IMR-90 (cell line): ENCODE data around the gene COL8A1. TPM values are rescaled to one million over a fixed set of nuclear protein-coding genes. Genes with fewer than 3 reads are reported as not detected.

ENCODE experiments used
- ATAC-seq: fragments of 200-7000 bp; cut with Tn5 transposase; 2 replicates; pipeline ENCODE4 v1.9.1; 2020; ENCODE audit warnings: low read depth, mild to moderate bottlenecking, moderate library complexity
- BruUV-seq: library from RNA; stranded (reverse); fragments of 400-500 nt; replicated peaks from 2 replicates; lab custom pipeline; 2021; lab: Mats Ljungman, UMichigan
- CTCF ChIA-PET: fragments of 300-600 bp; formaldehyde crosslinking; extraction: SDS; loops from one replicate; lab custom pipeline; 2021; ENCODE audit warnings: antibody characterized with exemption; lab: Yijun Ruan, JAX
- POLR2A ChIA-PET: fragments of 300-600 bp; sonication (Branson Sonifier 250); formaldehyde crosslinking; loops from one replicate; lab custom pipeline; 2022; ENCODE audit warnings: antibody characterized with exemption; ENCODE audit not compliant: unreplicated experiment; lab: Charles Lee
- DNase-seq: peaks from one replicate; pipeline ENCODE4 v3.0.0; 2013
- H2AFZ ChIP-seq: replicated peaks from 2 replicates; pipeline ENCODE3; 2013; ENCODE audit warnings: low read length, mild to moderate bottlenecking; ENCODE audit not compliant: poor library complexity
- H2AK5ac ChIP-seq: 2 replicates; pipeline ENCODE4 v1.6.1; 2013; ENCODE audit warnings: low read depth, low read length, inconsistent platforms
- H2AK9ac ChIP-seq: replicated peaks from 2 replicates; pipeline ENCODE3; 2013; ENCODE audit warnings: mild to moderate bottlenecking, low read depth, low read length, moderate library complexity; ENCODE audit not compliant: poor library complexity
- H2BK120ac ChIP-seq: 2 replicates; pipeline ENCODE4 v1.6.1; 2013; ENCODE audit warnings: low read depth, low read length, inconsistent platforms
- H2BK15ac ChIP-seq: 3 replicates; pipeline ENCODE4 v1.6.1; 2013; ENCODE audit warnings: low read depth, low read length, inconsistent platforms
- H2BK20ac ChIP-seq: 2 replicates; pipeline ENCODE4 v1.6.1; 2013; ENCODE audit warnings: low read depth, mild to moderate bottlenecking, inconsistent platforms, low read length, moderate library complexity
- H2BK5ac ChIP-seq: 2 replicates; pipeline ENCODE4 v1.6.1; 2013; ENCODE audit warnings: mild to moderate bottlenecking, low read depth, low read length, inconsistent platforms; ENCODE audit not compliant: poor library complexity, severe bottlenecking
- H3K14ac ChIP-seq: replicated peaks from 2 replicates; pipeline ENCODE4 v1.6.1; 2013; ENCODE audit warnings: low read depth, low read length, inconsistent platforms
- H3K18ac ChIP-seq: 2 replicates; pipeline ENCODE4 v1.6.1; 2013; ENCODE audit warnings: low read depth, low read length, control low read depth
- H3K23ac ChIP-seq: 2 replicates; pipeline ENCODE4 v1.6.1; 2013; ENCODE audit warnings: low read depth, low read length, inconsistent platforms
- H3K27ac ChIP-seq: 2 replicates; pipeline ENCODE4 v1.5.1; 2013; ENCODE audit warnings: mild to moderate bottlenecking, control low read depth, low read length; ENCODE audit not compliant: insufficient read depth
- H3K27me3 ChIP-seq: 2 replicates; pipeline ENCODE4 v1.6.1; 2013; ENCODE audit warnings: low read length; ENCODE audit not compliant: control insufficient read depth, insufficient read depth
- H3K36me3 ChIP-seq: 2 replicates; pipeline ENCODE4 v1.6.1; 2013; ENCODE audit warnings: low read length, mixed read lengths; ENCODE audit not compliant: control insufficient read depth, insufficient read depth
- H3K4ac ChIP-seq: 2 replicates; pipeline ENCODE4 v1.6.1; 2013; ENCODE audit warnings: low read depth, low read length, inconsistent platforms
- H3K4me1 ChIP-seq: 2 replicates; pipeline ENCODE4 v1.6.1; 2013; ENCODE audit warnings: low read length, mixed read lengths; ENCODE audit not compliant: control insufficient read depth, insufficient read depth
- H3K4me2 ChIP-seq: 2 replicates; pipeline ENCODE4 v1.6.1; 2013; ENCODE audit warnings: low read depth, mild to moderate bottlenecking, control low read depth, low read length, moderate library complexity
- H3K4me3 ChIP-seq: 2 replicates; pipeline ENCODE4 v1.5.1; 2013; ENCODE audit warnings: low read depth, mild to moderate bottlenecking, control low read depth, low read length, moderate library complexity; ENCODE audit not compliant: insufficient read depth
- H3K56ac ChIP-seq: 2 replicates; pipeline ENCODE4 v1.6.1; 2013; ENCODE audit warnings: low read length, inconsistent platforms; ENCODE audit not compliant: insufficient read depth; ENCODE audit errors: extremely low read depth
- H3K79me1 ChIP-seq, 2 experiments: 2 replicates each; pipeline ENCODE4 v1.6.1; 2013; ENCODE audit warnings: low read length in 2 of 2, inconsistent platforms in 1 of 2, low read depth in 1 of 2
- H3K9ac ChIP-seq: 2 replicates; pipeline ENCODE4 v1.6.1; 2013; ENCODE audit warnings: low read depth, low read length, control low read depth
- H3K9me1 ChIP-seq: 2 replicates; pipeline ENCODE4 v1.6.1; 2013; ENCODE audit warnings: low read length, inconsistent platforms; ENCODE audit not compliant: insufficient read depth
- H3K9me3 ChIP-seq: 2 replicates; pipeline ENCODE4 v1.6.1; 2013; ENCODE audit warnings: low read length; ENCODE audit not compliant: control insufficient read depth, insufficient read depth
- H4K20me1 ChIP-seq: 2 replicates; pipeline ENCODE4 v1.6.1; 2013; ENCODE audit warnings: low read length, inconsistent platforms; ENCODE audit not compliant: insufficient read depth
- H4K5ac ChIP-seq: 2 replicates; pipeline ENCODE4 v1.6.1; 2013; ENCODE audit warnings: mild to moderate bottlenecking, low read depth, low read length, control low read depth
- H4K8ac ChIP-seq, 2 experiments: 2 replicates each; pipeline ENCODE4 v1.6.1; 2013; ENCODE audit warnings: low read depth in 2 of 2, low read length in 2 of 2, control low read depth in 1 of 2, inconsistent platforms in 1 of 2
- H4K91ac ChIP-seq: 2 replicates; pipeline ENCODE4 v1.6.1; 2013; ENCODE audit warnings: low read depth, low read length, inconsistent platforms; ENCODE audit not compliant: insufficient read depth
- CTCF ChIP-seq: conservative IDR thresholded peaks from 2 replicates; pipeline ENCODE4 v1.5.1; 2012; ENCODE audit warnings: mild to moderate bottlenecking, low read depth, low read length, improper control_type of control experiment
- MAZ ChIP-seq: IDR thresholded peaks from 2 replicates; pipeline ENCODE4 v1.6.1; 2012; ENCODE audit warnings: low read depth, mild to moderate bottlenecking, low read length, improper control_type of control experiment, moderate library complexity, borderline replicate concordance
- WGBS, 2 experiments: methylation state at CpG; one replicate each; pipeline versions ENCODE4 v1.1.5 to v1.1.7; 2013; ENCODE audit warnings: missing lambda C conversion rate in 2 of 2; ENCODE audit not compliant: insufficient read length in 1 of 2; ENCODE audit errors: extremely low coverage in 2 of 2; 5-methylcytosine and 5-hydroxymethylcytosine counted together
- dilution Hi-C: fragments of 300-500 bp; cut with HindIII; formaldehyde crosslinking; loops from one replicate; pipeline ENCODE4 v1.14.3; 2018; ENCODE audit warnings: low sequenced_read_pairs; ENCODE audit not compliant: unreplicated experiment
- in situ Hi-C: fragments of 300-500 bp; cut with MboI; formaldehyde crosslinking; loops from 3 replicates; pipeline ENCODE4 v1.14.3; 2019; ENCODE audit warnings: low sequenced_read_pairs, inconsistent platforms, mixed read lengths
- intact Hi-C: fragments of 100-400 bp; cut with micrococcal nuclease; formaldehyde crosslinking; loops from 2 replicates; pipeline ENCODE4 v1.10.0; 2022
- polyA plus RNA-seq, 3 experiments: library from polyadenylated mRNA; depleted of rRNA; stranded (reverse); fragments of >200 nt; gene quantifications; 2 replicates each; pipeline ENCODE4 v1.2.3, GENCODE V29; 2012; ENCODE audit warnings: low replicate concordance in 1 of 3
- total RNA-seq: library from RNA; depleted of rRNA; stranded (reverse); fragments of >200 nt; gene quantifications from 2 replicates; pipeline ENCODE4 v1.2.3, GENCODE V29; 2012

COL8A1 gene
- total and polyA plus RNA-seq, 2 of the 4 experiments (the other 2 are of a cell fraction): 119 to 151 TPM

- Histone ChIP-seq H4K91ac (no peak overlapping the region), H2BK20ac (no peak overlapping the region), H3K36me3 (no peaks in the 10 kb centered on the region), H2AK5ac (no peak overlapping the region), H3K27me3 (no peaks in the 10 kb centered on the region), H3K56ac (no peak overlapping the region), H3K9me3 (no peaks in the 10 kb centered on the region), H3K18ac (no peak overlapping the region), H4K8ac (no peak overlapping the region), H3K79me1 (no peaks in the 10 kb centered on the region), H3K4me1 (peaks cover 3% of the 10 kb centered on the region), H3K27ac (no peak overlapping the region), H3K9me1 (0 out of 2 replicates have a peak, but pooled peaks cover 2% of the 10 kb centered on the region), H2AFZ (no peak overlapping the region), H2AK9ac (no peak overlapping the region), H3K23ac (no peak overlapping the region), H4K20me1 (no peaks in the 10 kb centered on the region), H2BK120ac (no peak overlapping the region), H2BK15ac (no peak overlapping the region), H3K9ac (no peak overlapping the region), H3K14ac (no peak overlapping the region), H3K4me3 (no peak overlapping the region), H4K5ac (no peak overlapping the region), H3K4me2 (no peak overlapping the region), H3K4ac (no peak overlapping the region), H2BK5ac (no peak overlapping the region)
- no TSS peak for BruUV-seq
- in situ Hi-C loops (no loop called here), intact Hi-C loops (no loop called here), dilution Hi-C loops (no loop called here)
- no CpG with 5 or more reads among the region's 1 CpG for WGBS, 2 experiments
- ATAC-seq: no peak
- CTCF ChIA-PET: no interaction called here
- TF ChIP-seq MAZ (no peak), CTCF (0 out of 2 replicates have a peak, but pooled peaks have one; percentile 5)
- POLR2A ChIA-PET: no interaction called here
- no peak for DNase-seq
These were observed 18.2 kb upstream of the COL8A1 start for GRCh38 chr3:99620077-99620767.
